Measurements from ENCODE around the gene PYHIN1.

The PYHIN1 gene

DNA sequence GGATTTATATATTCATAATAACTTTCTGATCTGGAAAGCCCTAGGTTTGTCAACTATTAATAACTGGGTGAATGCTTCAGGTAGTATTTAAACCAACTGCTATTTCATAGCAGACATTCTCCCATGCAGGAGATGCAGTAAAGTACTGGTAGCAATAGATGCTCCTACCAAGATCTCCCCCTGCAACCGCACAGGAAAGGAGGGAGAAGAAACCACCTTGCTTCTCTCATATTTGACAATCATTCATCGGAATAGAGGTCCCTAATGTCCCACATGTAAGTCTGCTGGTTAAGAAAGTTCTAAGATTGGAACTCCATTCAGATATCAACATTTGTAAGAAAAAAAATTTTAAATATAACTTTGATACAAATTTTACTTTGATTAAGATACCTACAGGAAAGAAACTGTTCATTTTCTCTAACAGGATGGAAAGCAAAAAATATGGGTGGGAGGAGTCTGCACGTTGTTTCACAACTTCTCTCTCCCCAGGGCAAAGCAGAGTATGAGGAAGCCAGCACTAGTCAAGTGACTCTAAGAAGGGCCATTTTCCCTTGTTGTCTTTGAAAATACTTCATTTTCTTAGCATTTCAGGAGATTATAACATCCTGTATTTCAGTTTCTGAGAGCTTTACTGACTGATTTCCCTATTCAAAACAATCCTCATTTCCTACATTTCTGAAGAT is at the start of gene PYHIN1:
TSS of gene PYHIN1 (plus strand) at position 498 of the 683 bp plus-strand sequence. CDS start 5,359 bp downstream, outside the sequence.
- DNase-seq (ENCODE audit: low spot score) (no peak), FAIRE-seq (no peak)

DNA sequence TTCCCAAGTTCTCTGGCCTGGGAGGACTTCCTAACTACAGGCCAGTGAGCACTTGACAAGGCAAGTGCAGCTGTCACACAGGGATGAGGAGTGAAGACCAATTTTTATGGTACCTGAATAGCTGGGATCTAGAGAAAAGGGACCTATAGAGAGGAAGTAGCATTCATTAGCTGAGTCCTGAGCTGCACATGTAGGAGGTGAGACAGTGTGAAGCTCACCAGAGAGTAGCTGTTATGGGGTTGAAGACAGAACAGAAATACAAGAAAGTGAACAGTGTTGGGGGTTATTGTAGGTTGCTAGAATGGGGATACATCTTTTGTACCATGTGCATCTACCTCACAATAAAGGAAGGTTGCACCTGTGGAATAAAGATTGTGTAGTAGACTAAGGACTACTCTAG is 37.7 kb upstream of the PYHIN1 start:
- no peak for DNase-seq (ENCODE audit: low spot score)
- no peak for FAIRE-seq

DNA sequence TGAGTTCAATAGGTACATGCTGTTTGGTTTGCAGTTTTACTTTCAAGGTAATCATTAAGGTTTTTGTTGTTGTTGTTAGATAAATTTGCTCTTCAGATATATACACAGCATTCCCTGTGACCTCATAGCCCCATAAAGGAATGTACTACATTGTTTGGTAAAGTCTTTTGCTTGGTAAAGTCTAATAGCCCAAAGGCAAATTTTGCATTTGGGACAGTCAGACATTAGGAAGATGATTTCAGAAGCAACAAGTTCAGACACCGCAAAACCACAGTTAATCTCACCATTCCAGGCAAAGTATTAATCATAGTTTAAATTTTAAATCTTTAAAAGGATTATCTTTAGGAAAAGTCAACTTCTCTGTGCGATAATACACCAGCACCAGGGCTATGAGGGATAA is 32.6 kb upstream of the PYHIN1 start:
- DNase-seq (ENCODE audit: low spot score), result no peak
- FAIRE-seq, result no peak

DNA sequence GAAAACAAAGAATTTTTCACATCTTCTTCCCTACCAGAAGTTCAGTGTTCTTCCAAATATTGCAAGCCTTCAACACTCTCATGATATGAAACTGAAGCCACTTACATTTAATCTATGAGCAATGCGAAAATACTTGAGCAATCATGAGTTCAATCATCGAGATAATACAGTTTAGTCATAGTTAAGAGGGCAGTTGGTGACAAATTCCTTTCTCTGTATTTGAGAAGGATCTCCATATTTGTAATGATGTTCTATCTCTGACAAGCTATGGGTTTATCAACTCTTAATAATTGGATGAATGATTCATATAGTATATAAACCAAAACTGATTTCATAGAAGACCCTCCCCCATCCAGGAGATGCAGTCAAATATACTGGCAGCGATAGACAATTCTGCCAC is 29.7 kb upstream of the PYHIN1 start:
- FAIRE-seq (no peak), DNase-seq (ENCODE audit: low spot score) (no peak)

DNA sequence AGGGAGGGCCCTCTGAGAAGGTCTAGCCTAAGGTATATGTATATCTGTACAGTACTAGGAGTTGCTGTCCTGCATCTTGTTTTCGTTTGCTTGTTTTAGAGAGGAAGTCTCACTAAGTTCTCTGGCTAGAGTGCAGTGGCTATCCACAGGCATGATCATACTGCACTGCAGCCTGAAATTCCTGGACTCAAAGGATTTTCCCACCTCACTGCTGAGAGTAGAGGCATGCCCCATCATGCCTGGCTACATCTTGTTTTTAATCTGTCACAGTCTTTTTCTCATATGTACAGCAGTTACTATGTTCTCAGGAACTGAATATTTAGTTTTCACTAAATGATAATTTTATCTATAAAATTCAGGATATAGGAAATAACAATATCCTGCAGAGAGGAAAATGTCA is 15.3 kb upstream of the PYHIN1 start:
- no peak for FAIRE-seq
- no peak for DNase-seq (ENCODE audit: low spot score)

DNA sequence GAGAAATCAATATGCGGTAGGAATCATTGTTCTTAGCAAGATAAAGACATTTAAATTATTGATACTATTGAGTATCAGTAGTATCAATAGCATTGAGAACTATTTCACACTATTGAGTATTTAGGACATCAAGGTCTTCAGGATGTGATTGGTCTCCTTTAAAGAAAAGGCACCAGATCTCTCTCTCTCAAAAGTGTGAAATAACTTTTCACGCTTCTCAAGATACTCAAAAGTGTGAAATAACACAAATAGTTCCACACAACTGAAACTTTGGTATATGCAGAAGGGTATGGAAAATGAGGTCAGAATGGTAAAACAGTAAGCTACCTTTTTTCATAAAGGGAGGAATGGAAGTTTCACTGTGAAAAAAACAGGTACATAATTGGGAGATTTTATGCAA is 6.7 kb upstream of the PYHIN1 start:
- no peak for DNase-seq (ENCODE audit: low spot score)
- FAIRE-seq, result no peak

DNA sequence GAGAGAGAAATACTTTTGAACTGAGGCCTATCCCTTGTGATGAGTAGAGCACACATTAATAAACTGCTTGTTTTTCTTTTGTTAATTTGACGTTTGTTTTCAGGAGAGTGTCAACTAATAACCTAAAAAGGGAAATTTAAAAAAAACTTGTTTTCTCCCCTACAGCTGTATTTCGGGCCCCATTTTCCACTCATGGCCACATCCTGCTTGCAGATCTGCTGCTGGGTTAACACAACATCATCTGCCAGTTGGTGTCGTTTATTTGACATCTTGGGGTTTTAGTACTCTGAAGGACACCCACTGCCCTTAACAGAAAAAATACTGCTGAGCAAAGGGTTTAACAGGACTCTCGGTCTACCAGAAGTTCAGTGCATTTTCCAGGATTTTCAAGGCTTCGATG is 848 bp upstream of the PYHIN1 start:
- DNase-seq (ENCODE audit: low spot score) (no peak), FAIRE-seq (no peak)

DNA sequence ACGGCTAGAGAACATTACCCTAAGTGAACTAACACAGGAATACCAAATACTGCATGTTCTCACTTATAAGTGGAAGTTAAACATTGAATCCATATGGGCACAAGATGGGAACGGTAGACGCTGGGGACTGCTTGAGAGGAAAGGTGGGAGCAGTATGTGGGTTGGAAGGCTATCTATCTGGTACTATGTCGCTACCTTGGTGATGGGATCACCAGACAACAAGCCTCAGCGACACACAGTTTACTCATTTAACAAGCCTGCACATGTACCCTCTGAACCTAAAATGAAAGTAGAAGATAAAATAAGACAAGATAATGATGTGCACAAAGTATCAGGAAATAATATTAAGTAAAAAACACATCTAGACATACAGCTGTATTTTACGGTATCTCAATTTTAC is 819 bp downstream of the PYHIN1 start:
- DNase-seq (ENCODE audit: low spot score) (no peak), FAIRE-seq (no peak)

DNA sequence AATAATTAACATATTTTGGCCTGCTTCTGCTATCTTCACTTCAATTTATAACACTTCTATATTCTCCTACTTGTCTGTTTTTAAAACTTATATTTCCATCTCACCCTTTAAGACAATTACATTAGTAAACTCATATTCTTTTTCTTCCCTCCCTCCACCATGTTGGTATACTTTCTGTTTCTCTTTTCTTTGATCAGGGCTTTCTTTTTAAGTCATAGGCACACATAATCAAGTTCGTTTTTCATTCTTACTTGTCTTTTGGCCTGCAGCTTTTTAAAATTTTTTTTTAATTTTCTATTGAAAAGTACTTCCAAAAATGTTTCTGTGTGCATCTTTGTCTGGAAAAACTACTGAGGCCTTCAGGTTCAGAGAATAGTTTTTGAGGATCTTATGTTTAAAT is 2.3 kb downstream of the PYHIN1 start:
- no peak for FAIRE-seq
- no peak for DNase-seq (ENCODE audit: low spot score)

DNA sequence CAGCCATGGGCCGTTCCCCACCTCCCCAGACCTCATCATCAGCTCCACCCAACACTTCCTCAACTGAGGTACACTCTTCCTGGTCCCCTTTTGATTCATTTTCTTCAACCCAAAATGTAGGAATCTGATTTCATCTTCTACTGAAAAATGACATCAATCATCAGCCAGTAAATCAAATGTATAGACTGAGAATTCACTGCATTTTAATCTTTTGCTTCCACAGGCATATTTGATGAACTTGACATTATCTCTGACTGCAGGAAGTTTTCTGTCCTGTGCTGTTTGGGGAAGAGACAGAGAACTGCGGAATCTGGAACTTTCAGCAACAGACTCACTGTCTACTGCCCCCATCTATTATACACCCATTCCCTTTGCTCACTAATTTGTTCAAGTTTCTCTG is 7.8 kb downstream of the PYHIN1 start:
- FAIRE-seq (no peak), DNase-seq (ENCODE audit: low spot score) (no peak)

DNA sequence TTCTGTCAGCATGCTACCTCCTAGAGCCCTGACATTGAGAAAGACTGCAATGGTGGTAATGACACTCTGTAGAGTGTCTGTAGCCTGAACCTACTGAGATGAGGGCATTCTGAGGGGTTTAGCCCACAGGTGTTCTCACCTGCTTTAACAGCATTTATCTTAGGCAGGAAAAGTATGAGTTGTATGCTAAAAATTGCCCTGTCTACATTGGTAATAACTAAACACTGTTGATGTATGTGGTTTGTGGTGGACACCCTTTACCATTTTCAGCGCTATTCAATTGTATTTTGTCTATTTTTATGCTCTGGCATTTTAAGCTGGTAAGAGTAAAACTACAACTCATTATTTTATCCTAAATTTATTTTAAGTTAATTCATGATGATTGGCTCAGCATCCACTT is 10.0 kb downstream of the PYHIN1 start:
- DNase-seq (ENCODE audit: low spot score) (no peak), FAIRE-seq (no peak)

DNA sequence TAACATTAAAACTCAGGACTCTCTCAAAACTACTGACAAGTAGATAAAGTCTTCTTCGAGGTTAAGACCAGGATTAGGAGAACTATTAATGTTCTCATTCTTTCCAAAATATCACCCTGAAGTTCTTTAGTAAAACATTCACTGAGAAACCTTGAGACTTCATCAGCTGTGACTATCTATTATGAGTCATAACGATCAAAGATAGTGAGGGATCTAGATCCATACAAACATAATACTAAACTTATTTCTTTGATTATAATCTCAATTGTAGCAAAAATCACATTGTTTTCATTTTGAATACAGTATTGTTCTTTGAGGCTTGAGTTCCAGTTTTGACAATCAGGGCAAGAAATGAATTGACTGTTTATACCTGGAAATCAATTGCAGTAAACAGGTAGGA is 11.1 kb downstream of the PYHIN1 start:
- DNase-seq (ENCODE audit: low spot score) (no peak), FAIRE-seq (no peak)

DNA sequence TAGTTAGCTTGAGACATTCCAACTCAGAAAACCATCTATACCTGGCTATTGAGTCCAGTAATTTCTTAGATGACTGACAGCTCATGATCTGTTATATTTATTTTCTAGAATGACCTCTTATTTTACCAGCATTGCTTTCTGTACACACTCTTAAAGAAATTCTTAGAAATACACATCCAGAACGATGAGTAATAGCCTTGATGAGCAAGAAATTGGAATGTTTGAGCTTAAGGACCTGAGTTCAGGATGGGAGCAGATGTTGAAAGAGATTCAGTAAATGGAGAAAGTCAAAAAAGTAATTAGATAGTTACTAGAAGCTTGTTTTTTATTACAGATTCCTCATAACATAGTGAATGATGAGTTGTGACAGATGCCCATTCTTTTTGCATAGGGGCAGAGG is 11.7 kb downstream of the PYHIN1 start:
- no peak for FAIRE-seq
- DNase-seq (ENCODE audit: low spot score), result no peak

DNA sequence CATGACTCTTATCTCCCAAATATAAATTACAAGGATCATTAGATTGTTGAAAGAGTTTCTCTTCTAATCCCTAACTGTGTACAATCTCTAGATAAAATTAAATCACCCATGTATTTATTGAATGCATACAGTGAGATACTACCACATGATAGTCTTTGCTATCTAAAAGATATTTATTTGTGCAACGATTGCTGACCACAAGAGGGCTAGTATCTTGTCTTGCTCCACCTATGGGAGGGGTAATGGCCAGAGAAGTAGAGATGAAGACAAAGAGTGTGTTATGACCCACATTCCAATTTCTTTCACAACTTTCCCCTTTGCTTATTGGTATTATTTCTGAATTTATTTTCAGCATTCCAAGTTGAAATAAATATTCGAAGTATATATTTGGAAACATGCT is 13.7 kb downstream of the PYHIN1 start:
- FAIRE-seq (no peak), DNase-seq (ENCODE audit: low spot score) (no peak)

DNA sequence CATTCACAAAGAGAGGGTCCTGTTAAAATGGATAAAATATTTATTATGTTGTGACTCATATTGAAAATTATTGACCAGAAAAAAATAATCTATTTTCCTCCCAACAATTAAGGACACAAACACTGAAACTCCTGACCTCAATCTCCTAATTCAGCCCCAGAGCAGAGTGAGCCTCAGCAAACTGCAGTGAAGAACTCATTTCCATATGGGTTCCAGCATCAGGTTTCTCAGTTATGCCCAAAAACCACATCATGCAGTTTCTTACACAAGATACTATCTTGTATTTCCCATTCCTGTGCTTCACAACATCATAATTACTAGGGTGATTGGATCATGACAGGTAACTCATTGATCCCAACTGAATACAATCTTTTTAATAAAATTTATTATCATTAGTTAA is 15.4 kb downstream of the PYHIN1 start:
- FAIRE-seq, result no peak
- DNase-seq (ENCODE audit: low spot score), result no peak

DNA sequence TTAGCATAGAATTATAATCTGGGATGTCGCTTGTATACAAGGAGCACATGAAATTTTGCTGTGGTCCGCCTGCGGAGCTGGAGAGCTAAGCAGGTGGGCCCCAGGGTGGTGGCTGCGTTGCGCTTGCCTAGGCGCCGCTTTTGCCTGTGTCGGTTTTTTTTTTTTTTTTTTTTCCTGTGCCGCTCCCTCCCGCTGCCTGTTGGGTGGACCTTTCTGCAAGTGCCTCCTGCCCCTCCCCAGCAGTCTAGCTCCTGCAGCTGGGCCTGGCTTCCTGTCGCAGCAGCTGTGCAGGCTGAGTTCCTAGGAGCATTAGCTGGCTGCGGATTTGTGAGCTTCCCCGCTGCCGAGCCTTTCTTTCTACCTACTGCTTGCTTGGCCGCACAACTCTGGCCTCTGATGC is 20.6 kb downstream of the PYHIN1 start:
- no peak for FAIRE-seq
- no peak for DNase-seq (ENCODE audit: low spot score)

DNA sequence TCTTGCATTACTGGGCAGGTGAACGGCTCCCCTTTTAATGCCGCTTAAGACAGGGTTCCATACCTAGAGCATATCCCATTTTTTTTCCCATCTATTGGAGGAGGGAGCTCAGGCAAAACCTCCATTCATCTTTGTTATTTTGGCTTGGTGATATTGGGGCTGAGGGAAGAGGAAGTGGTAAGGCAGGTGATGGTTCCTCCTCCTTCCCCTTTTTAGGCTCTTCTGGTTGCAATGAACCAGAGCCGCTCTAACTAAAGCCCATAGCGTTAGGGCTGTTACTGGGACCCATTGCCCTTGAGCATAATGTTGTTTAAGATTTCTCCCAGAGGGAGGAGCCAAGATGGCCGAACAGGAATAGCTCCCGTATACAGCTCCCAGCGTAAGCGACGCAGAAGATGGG is 21.1 kb downstream of the PYHIN1 start:
- DNase-seq (ENCODE audit: low spot score) (no peak), FAIRE-seq (no peak)

DNA sequence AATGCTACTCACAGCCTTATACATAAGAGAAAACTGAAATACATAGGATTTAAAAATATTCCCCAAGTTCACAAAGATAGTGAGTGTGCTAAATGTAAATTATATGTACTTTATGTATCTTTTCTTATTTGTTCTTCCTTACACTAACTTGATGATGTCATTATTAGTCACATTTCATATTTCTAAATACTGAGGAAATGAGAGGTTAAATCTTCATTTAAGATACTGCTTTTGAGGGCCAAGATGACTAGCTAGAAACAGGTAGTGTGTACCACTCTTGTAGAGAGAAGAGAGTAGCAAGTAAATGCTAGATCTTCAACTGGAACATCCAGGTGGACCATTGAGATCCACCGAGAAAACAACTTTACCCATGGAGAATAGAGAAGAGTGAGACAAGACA is 29.8 kb downstream of the PYHIN1 start:
- FAIRE-seq, result no peak
- no peak for DNase-seq (ENCODE audit: low spot score)

DNA sequence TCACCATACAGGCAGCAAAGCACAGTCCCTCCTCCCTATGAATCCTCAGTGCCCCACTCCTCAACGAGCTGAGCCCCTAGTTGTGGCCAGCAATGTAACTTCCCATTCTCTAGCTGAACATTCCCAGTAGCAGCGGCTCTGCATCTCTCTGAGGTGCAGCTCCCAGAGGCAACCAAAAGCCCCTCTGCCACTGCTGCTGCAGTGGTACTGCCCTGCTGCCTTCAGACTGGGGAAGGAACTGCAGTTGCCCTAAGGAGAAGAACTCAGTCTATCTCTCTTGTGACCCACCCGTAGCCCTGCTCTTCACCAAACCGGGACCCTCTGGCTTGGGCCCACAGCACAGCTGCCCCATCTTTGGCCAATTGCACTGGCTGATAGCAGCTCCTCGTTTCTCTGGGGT is 31.6 kb downstream of the PYHIN1 start:
- DNase-seq (ENCODE audit: low spot score) (no peak), FAIRE-seq (no peak)

DNA sequence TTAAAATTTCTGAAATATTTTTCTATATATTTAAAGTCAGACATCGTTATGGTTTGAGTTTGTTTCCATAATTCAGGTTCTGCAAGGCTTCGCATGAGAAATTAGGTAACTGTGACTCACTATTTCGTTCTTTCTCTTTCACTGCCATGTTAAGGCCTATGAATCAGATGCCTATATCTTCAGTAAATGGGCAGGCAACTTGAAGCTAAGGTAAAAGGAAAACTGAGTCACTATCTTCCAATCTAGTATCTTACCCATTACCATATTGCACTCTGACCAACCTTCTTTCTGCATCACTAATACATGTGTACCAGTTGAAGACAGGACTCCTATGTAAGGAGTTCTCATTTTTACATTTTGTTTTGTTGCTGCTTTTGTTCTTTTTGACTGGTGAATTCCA is 37.8 kb downstream of the PYHIN1 start:
- DNase-seq (ENCODE audit: low spot score) (no peak), FAIRE-seq (no peak)

DNA sequence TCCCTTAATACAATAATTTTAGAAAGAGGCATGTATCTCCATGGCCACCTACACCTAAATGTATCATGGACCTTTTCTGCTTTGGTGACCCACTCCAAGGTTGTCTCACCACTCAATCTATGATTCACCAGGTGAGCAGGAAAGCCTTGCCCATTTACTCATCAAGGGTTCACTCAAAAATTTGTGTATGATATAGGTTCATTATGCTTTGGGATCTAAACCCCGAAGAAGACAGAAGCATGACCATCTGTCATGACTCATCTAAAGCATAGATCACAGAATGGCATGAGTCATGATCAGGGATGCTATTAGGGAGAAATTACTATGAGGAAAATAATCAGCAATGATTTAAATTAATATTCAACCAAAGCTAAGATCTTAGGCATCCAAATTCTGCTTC is 38.5 kb downstream of the PYHIN1 start:
- no peak for FAIRE-seq
- DNase-seq (ENCODE audit: low spot score), result no peak

DNA sequence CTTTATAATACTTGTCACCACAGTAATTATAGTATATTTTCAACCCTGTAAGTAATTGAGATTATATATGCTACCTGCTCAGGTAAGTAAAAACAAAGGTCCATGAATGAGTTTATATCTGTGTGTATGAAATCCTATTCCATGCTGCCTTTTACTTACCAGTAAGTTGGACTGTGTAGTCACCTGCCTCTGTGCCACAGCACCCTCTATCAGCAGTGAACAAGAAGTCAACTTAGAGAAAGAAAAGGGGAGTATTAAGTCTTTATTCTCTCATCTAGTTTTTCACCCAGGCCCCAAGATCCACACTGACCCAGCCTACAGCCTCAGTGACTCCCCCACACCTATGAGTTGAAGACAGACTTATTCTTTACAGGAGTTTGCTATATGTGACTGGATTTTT is 41.5 kb downstream of the PYHIN1 start:
- no peak for FAIRE-seq
- DNase-seq (ENCODE audit: low spot score), result no peak

DNA sequence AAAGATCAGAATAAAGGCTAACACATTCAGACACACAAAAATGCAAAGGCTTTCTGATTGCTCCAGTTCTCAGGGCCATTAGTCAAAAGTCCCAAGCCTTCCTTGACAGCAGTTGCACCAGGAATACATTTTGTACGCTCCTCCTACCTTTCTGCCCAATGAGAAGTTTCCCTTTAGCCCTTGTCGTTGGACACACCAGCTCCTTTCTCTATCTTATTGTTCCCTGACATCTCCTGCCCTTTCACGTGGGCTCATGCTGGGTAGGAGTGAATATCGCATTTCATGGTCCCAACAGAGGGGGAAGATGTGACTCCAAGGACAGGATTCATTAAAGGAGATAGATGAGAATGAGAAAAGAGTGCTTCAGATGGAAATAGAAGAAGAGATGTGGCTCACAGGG is 44.9 kb downstream of the PYHIN1 start:
- DNase-seq (ENCODE audit: low spot score) (no peak), FAIRE-seq (no peak)

DNA sequence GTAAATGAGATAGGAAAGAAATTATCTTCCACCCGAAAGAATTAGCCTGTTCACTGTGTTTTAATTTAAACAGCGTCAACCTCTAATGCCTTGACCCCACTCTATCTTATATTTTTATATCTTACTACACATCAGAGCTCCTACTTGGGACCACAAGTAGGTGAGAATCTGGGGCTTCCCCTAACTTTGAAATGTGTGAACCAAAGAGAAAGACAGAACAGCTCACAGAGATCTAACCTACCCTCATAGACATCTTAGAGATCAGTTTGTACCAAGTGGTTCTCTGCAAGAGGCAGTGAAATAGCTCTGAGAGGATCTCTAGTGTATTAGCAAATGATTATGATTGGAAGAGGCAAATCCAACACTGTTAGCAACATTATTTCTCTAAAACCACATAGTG is 47.4 kb downstream of the PYHIN1 start:
- no peak for DNase-seq (ENCODE audit: low spot score)
- FAIRE-seq, result no peak
